ENCODE results near the gene CNKSR3. TPM values are rescaled to one million over a fixed set of nuclear protein-coding genes. Genes with fewer than 3 reads are reported as not detected.

Gene CNKSR3
- total RNA-seq, 6 experiments from 2014 or later: 15.3 to 21.7 (median 18.7) TPM

DNA sequence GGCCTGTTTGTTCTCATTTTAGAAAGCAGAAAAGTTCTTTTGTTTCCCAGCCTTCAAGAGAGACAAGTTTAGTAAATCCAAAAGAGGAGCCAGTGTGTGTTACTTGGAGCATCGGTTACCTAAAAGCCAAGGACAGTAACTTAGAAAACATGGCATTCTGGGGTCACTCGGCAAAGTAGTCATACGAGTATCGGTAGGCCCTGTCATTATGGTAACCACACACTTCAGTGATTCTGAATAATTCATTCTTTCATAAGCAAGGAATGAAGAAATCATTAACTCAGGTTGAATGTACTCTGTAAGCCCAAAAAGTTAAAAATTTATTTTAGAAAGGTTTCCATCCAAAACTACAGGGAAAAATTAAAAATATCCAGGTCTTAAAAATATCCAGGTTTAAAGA, 34.0 kb downstream of the CNKSR3 start:
- Mint-ChIP-seq H3K4me1 (ENCODE audit: low read depth) (peaks cover 52% of the 10 kb centered on the region), H3K9me3 (no peaks in the 10 kb centered on the region), H3K36me3 (ENCODE audit: low read depth) (peaks cover 15% of the 10 kb centered on the region), H3K27ac (no peak overlapping the region), H3K27me3 (ENCODE audit: insufficient read depth) (no peaks in the 10 kb centered on the region; the same call in 1 of the 2 replicates), H3K4me3 (no peak overlapping the region)
- DNase-seq: no peak
- no peak for TF ChIP-seq CTCF (IDR thresholded peaks at IDR 0.05)

DNA sequence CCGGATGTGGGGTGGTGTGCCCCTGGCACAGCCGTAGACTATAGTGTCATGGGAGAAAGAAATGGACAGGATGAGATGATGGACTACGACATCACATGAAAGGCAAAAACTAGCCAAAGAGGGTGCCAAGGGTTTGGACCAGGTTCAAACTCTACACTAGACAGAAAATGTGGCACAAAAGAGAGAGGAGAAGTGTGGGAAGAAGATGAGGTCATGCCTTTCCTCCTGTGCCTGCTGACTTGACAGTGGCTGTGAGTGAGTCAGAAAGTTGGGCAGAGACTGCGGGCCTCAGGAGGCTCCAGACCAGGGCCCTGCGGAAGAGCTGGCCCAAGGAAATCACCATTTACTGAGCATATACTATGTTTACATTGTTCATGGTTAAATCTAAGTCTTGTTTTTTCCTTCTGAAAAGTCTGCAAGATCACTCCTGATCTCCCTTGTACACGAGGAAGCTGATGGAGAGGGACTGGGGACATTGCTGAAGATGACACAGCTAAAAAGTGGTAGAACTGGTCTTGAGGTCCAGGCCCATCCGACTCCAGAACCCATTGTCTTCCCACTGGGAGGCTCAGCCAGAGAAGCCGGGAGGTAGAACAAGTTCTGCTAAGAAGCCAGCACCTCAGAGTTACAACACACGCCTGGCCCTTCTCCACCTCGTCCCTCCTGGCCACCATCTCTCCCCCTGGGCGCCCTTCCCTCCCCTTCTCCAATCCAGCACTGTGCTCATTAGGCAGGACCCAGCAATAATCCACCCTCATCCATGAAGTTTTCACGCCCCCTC, 35.6 kb downstream of the CNKSR3 start:
- Mint-ChIP-seq H3K4me3 (no peak overlapping the region), H3K4me1 (ENCODE audit: low read depth) (peaks cover 41% of the 10 kb centered on the region)
- peak; percentile 59 for DNase-seq

DNA sequence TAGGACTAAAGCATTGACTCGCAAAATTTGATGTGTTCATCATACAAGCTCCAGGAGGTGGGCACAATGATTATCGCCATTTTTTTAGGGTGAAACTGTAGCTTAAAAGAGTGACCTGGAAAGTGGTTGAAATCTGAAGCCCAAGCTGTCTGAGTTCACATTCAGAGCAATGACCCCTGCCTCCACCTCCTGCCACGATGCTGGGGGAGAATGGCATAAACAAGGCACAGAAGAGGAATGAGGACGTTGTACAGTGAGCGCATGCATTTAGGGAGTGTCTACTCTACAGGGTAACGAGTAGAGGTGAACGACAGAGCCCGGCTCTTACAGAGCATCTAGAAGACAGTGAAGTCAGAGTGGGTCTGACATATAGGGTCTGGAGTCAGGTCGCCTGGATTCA, 37.2 kb downstream of the CNKSR3 start:
- H3K4me3 Mint-ChIP-seq: no peak overlapping the region
- no peak for TF ChIP-seq CTCF (IDR thresholded peaks at IDR 0.05)
- no peaks in the 10 kb centered on the region; the same call in 1 of the 2 replicates for H3K27me3 Mint-ChIP-seq (ENCODE audit: insufficient read depth)
- no peak overlapping the region for H3K27ac Mint-ChIP-seq
- H3K4me1 Mint-ChIP-seq (ENCODE audit: low read depth): peaks cover 26% of the 10 kb centered on the region
- H3K36me3 Mint-ChIP-seq (ENCODE audit: low read depth): peaks cover 22% of the 10 kb centered on the region
- DNase-seq: no peak
- H3K9me3 Mint-ChIP-seq: no peaks in the 10 kb centered on the region

More for the DNA sequence above, 35.6 kb downstream of the CNKSR3 start:
- H3K36me3 Mint-ChIP-seq (ENCODE audit: low read depth): peaks cover 23% of the 10 kb centered on the region
- no peaks in the 10 kb centered on the region for H3K9me3 Mint-ChIP-seq
- TF ChIP-seq CTCF (IDR thresholded peaks at IDR 0.05): no peak
- H3K27me3 Mint-ChIP-seq (ENCODE audit: insufficient read depth): no peaks in the 10 kb centered on the region; the same call in 1 of the 2 replicates
- peak overlapping the region; percentile 75 for H3K27ac Mint-ChIP-seq

- TF ChIP-seq CTCF (IDR thresholded peaks at IDR 0.05): no peak
- no peaks in the 10 kb centered on the region for H3K9me3 Mint-ChIP-seq
- H3K4me3 Mint-ChIP-seq: no peak overlapping the region
- no peaks in the 10 kb centered on the region; the same call in 1 of the 2 replicates for H3K27me3 Mint-ChIP-seq (ENCODE audit: insufficient read depth)
- peaks cover 17% of the 10 kb centered on the region for H3K4me1 Mint-ChIP-seq (ENCODE audit: low read depth)
- H3K27ac Mint-ChIP-seq: no peak overlapping the region
- DNase-seq: no peak
- H3K36me3 Mint-ChIP-seq (ENCODE audit: low read depth): peaks cover 18% of the 10 kb centered on the region
Observed at GRCh38 chr6:154471609-154472362, 38.7 kb downstream of the CNKSR3 start.

- Mint-ChIP-seq H3K36me3 (ENCODE audit: low read depth) (peaks cover 14% of the 10 kb centered on the region), H3K4me3 (no peak overlapping the region), H3K9me3 (no peaks in the 10 kb centered on the region), H3K4me1 (ENCODE audit: low read depth) (peaks cover 4% of the 10 kb centered on the region), H3K27ac (no peak overlapping the region), H3K27me3 (ENCODE audit: insufficient read depth) (no peaks in the 10 kb centered on the region; the same call in 1 of the 2 replicates)
- DNase-seq: no peak
- TF ChIP-seq CTCF (IDR thresholded peaks at IDR 0.05): no peak
Observed at GRCh38 chr6:154469306-154469935, 41.1 kb downstream of the CNKSR3 start.
